ENCODE measurements around the gene ARAP2.
"Not testable (repeated sequence)": the region's sequence is repeated elsewhere in the genome, so short reads cannot be mapped to it uniquely, and the experiment has no call there.

Gene ARAP2

GRCh38 chr4:36182315-36182714, 62.0 kb downstream of the ARAP2 start:
- DNase-seq = not testable (repeated sequence)

GRCh38 chr4:36180206-36180605, 64.1 kb downstream of the ARAP2 start:
- DNase-seq = no peak

- DNase-seq = no peak
Observed at GRCh38 chr4:36178484-36178883, 65.8 kb downstream of the ARAP2 start.

GRCh38 chr4:36177946-36178345, 66.4 kb downstream of the ARAP2 start:
- no peak for DNase-seq

DNA sequence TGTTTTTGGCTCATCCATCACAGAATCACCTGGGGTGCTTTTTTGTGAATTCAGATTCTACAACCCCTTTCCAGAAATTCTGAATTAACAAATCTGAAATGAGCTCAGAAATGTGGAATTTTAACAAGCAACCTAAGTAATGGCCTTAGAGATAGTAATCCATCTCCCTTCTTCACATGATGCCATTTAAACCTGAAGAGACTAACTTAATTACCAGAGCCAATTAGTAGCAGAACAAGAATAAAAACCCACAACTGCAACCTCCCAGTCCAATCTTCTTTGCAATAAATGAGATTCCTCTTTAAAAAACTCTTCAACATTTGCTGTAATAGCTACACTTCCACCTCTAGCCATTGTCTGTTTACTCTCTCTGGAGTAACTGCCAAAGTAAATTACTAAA, 69.7 kb downstream of the ARAP2 start:
- DNase-seq = no peak

DNA sequence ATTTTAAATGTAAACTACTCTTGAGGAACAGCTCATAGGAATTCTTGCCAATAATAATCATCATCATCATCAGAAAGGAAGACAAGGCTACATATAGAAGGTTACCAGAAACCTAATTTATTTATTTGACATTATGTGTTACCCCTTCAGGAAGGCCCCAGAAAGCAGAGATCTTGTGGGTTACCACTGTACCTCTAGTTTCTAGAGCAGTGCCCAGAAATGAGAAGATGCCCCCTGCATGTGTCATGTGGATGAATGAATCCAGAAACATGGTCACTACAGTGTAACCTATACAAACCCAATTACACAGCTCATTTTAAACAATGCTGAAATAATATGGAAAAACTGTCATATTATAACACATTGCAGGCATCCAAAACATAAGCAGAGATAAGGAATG, 70.4 kb downstream of the ARAP2 start:
- no peak for DNase-seq

GRCh38 chr4:36172656-36173055, 71.7 kb downstream of the ARAP2 start:
- DNase-seq = no peak

- DNase-seq = no peak
Observed at GRCh38 chr4:36168127-36168878, 76.0 kb downstream of the ARAP2 start.

DNA sequence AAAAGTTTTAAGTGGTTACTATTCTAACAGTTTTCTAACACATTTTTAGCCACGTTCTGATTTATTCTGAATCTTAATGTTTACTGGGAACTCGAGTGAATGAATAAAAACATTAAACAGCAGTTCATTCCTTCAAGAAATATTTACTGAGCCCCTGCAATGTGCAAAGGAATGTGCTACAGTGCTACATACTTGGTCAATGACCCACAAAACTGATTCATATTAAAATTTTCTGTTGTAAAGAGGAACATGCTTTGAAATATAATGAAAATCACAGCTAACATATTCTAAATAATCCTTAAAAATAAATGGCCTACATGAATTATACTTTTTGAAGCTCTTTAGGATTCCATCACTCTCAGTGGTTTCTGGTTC, 78.7 kb downstream of the ARAP2 start:
- no peak for DNase-seq

GRCh38 chr4:36164900-36165630, 79.2 kb downstream of the ARAP2 start:
- DNase-seq = no peak

- no peak for DNase-seq
Observed at GRCh38 chr4:36163198-36163597, 81.1 kb downstream of the ARAP2 start.

GRCh38 chr4:36159208-36159607, 85.1 kb downstream of the ARAP2 start:
- peak; percentile 6 for DNase-seq

DNA sequence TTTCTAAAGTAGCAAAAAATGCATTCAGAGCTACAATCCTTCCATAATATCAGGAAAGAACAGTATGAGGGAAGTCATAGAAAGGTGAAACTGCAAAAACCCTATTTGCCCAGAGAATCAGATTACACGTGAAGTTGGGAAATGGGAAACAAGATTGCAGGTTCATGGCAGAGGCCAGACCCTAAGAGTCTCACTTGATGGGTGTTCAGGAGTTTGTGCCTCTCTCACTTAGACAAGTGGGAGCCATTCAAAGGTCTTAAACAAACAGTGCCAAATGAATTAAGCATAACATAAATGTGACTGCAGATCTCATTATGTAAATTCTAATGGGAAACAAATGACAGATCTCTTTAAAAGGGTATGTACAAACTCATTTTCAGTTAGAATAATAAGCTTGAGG, 91.6 kb downstream of the ARAP2 start:
- DNase-seq = no peak

DNA sequence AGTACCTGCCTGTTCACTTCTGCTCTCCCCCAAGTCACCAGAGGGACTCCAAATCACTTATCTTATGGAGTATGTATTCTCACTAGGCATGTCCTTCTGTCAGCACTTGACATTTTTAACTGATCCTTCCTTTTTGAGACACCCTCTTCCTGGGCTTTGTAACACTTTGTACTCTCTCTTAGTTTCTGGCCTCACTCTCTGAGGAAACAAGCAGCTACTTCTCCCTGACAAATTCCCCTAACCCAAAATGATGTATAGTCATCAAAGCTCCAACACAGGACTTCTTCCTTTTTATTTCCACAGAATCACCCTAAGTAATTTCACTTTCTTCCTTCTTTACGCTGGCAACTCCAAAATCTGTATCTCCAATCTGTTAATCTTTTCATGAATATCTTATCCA, 101.8 kb downstream of the ARAP2 start:
- DNase-seq = no peak

DNA sequence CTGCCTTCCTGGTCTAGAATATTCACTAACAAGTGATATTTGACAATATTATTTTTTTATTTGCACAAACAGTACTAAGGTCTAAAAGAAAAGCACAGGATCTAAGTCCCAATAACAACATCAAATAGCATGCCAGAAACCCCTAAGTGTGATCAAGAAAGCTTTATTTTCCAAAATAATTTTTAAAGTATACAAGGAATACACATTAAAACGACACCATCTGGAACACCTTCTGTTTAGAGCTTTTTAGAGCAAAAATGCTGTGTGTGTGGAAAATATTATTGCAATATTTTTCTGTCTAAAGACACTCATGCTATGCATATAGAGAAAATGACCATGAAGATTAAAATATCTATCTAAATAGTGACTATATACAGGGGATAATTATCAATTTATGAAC, 103.1 kb downstream of the ARAP2 start:
- DNase-seq = no peak

DNA sequence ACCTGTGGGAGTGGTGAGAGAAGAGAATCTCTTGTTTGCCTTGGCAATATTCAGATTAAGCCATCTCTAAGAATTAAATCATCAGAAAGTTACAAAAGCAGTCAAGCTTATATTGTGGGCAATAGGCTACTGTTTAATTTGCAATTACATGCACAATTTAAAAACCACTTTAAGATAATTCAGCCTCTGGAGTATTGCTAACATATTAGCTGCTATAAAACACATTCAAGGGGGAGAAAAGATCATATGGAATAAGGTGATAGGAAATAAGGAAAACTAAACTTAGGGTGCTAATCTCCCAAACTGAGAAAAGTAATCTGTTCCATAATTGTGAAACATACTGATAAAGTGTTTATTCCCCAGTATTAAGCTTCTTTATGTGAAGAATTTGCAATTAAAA, 103.9 kb downstream of the ARAP2 start:
- DNase-seq = no peak

DNA sequence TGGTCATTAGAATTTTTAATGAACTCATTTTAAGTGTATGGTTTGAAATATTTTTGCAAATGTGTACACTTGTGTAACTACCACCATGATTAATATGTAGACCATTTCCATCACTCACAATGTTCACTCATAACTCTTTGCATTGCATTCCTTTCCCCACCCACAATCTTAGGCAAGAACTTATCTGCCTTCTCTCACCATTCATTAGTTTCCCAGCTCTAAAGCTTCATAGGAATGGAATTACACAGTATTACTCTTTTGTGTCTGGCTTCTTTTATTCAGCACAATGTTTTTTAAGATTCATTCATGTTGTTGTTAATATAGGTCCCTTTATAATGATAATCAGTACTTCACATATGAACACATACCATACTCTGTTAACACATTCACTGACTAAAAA, 106.1 kb downstream of the ARAP2 start:
- DNase-seq = no peak

DNA sequence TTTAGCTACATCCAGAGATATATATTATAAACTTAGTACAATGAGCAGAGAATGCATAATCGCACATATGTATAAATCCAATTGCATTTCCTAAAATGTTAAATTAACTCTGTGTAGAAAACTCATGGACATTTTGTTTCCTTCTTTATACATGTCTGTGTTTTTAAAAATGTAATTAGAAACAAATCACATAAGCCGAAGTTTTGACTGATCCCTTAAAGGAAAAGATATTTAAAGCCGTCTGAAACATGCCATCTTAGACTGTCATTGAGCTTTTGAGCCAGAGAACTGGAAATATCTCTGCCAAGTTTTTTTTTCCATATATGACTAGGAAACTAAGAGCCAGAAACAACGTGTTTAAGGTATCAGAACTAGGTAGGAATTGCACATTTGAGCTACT, 107.0 kb downstream of the ARAP2 start:
- DNase-seq = no peak

DNA sequence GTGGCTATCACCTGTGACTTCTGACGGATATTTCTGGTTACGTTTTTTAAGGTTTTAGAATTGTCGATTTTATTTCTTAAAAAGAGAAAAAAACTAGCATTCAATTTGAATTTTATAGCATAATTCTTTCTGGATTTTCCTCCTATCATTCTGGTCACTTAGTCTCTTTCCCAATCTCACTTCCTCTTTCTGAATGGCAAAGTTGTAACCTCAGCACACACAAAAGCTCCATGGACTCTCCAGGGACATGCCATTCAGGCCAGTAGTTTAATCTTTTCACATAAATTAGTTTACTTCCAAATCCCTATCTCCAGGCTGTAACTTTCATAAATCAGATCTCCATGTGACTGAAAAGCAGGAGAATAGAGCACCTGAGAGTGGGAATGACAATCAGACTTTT, 110.7 kb downstream of the ARAP2 start:
- DNase-seq = no peak

- DNase-seq = no peak
Observed at GRCh38 chr4:36133086-36133485, 111.2 kb downstream of the ARAP2 start.

DNA sequence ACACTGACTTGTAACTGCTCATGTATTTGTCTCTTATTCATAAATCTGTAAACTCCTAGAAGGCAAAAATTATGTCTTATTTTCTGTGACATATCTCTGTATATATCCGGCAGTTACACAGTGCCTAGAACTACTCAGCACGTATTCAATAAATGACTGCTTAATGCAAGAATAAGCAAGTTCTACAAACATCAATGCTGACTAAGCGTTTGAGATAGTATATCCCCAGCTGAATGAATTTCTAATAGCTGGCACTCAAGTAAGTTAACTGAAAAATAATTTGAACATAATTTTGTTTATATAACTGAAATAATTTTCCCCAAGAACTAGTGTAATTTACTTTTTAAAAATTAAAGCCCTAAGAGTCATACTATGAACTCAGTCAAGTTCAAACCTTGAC, 113.7 kb downstream of the ARAP2 start:
- no peak for DNase-seq

DNA sequence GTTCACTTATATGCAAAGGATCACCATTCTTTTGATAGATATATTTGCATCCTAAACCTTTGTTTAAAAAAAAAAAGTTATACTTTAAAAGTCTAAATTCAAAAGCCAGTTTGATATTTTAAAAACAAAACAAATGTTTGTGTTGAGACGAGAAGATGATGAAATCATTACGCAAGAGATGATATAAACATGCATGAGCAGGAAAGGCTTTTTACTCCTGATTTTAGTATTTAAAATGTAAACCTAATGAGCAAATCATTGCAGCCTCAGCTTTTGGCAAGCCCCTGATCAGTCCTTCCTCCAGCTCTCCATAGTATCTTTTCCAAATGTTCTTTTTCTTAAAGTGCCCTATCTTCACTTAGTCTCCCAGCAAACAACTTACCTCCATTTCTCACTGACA, 115.6 kb downstream of the ARAP2 start:
- DNase-seq = no peak

GRCh38 chr4:36123906-36124305, 120.4 kb downstream of the ARAP2 start:
- DNase-seq = no peak

- DNase-seq = no peak
Observed at GRCh38 chr4:36115312-36115711, 129.0 kb downstream of the ARAP2 start.

GRCh38 chr4:36111172-36111571, 133.1 kb downstream of the ARAP2 start:
- DNase-seq = no peak

Measured in CD4-positive, alpha-beta T cell treated with Interleukin-21 for 1 hour (primary cell).